HG03354 (cell line): Measurements from ENCODE around the gene MALRD1.

ENCODE experiments used
- ATAC-seq: cut with Tn5 transposase; IDR thresholded peaks from one replicate; pipeline ENCODE4 v1.9.1; 2021; ENCODE audit warnings: mild to moderate bottlenecking; ENCODE audit not compliant: unreplicated experiment, poor library complexity, severe bottlenecking

Gene MALRD1

GRCh38 chr10:19616966-19617365, 568.4 kb downstream of the MALRD1 start:
- no peak for ATAC-seq

DNA sequence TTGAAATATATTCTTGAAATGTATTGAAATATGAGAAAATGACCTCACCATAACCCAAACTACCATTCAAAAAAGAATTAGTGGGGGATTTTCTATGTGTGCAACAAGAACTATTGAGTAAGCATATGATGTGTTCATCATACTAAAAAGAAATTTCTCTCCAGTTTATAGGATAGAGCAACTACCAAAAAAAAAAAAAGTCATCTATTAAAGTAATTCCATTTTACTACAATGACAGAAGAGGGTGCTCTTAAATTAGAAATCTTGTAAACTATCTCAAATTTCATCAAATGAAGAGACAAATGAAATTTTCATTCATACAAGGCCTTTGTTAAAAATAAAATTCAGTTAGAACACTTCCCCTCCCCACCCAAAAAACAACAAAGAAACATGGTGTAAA, 572.2 kb downstream of the MALRD1 start:
- no peak for ATAC-seq

DNA sequence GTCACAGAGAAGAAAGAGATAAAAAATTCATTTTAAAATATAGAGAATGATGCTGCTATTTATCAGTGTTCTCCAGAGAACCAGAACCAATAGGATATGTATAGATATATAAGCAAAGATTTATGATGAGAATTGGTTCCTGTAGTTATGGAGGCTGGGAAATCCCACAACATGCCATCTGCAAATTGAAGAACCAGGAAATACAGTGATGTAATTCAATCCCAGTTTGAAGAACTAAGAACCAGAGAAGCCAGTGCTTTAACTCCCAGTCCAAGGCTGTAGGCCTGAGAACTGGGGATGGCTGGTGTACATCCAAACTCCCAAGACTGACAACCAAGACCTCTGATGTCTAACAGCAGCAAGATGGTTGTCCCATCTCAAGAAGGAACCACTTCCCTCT, 574.7 kb downstream of the MALRD1 start:
- ATAC-seq: no peak

GRCh38 chr10:19626156-19626555, 577.6 kb downstream of the MALRD1 start:
- ATAC-seq: no peak

DNA sequence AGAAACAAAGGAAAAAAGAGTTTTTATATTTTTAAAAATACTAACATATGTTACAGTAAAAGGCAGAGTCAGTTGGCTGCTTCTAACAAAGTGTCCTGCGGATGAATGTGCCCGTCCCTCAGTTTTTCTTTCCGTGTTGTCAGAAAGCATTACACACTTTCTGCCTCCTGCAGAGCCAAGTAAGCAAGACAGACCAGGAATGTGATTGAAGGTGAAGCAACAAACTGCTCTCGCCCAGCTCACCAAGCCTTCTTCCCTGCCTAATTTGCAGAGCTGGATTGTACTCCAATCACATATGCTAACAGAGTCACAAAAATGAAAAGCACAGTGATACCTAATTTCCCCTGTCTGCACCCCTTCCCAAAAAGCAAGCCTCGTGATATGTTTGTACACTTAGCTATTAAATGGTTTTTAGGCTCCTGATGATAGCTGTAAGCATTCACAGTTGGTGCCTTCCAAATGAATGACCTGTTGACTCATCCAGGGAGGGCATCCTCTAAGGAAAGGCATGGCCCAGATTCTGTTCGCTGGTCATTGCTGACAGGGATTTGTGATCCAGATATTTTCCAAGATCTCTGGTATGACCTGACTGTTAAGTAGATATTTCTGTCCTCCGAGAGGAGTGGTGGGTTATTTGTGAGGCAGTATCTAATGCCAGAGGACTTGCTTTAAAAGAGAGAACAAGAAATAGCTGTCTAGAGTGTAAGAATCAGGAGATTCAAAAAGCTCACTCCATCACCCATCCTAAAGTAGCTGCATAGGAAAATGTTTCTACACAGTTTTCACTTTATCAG, 580.4 kb downstream of the MALRD1 start:
- no peak for ATAC-seq

DNA sequence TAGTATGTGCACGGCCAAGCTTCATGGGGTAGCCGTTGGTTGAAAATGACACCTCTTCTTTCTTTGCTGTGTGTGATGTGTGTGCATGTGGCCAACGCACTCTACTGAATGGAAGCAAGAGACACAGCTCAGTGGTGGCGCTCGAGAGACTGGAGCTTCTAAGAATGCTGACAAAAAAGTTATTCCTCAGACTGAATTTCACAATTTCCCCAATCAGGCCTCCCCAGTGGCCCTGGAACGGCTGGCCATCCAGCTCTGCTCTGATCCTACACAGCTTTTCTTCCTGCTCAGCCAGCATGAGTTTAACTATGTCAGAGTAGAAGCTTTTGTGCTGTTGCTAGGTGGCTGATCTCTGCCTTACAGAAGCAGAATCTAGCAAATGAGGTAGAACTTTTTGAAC, 581.0 kb downstream of the MALRD1 start:
- ATAC-seq: no peak

DNA sequence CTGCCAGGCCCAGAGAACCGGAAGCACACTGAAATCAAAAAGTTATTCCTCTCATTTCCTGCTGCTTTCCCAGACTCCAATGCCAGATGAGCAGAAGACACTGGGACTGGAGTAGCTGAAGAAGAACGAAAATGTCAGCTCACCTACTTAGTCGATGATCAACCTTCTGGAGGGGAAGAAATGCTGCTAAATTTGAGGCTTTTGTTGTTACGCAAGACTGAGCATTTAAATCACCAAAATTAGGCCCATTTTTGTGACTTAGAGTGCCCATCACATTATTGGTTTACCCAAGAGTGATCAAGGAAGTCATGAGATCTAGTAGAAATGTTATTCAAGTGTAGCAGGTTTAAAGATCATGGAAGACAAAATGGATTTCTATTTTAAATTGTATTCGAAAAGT, 585.6 kb downstream of the MALRD1 start:
- ATAC-seq: no peak

- no peak for ATAC-seq
Measured at GRCh38 chr10:19638182-19638895, 589.7 kb downstream of the MALRD1 start.

DNA sequence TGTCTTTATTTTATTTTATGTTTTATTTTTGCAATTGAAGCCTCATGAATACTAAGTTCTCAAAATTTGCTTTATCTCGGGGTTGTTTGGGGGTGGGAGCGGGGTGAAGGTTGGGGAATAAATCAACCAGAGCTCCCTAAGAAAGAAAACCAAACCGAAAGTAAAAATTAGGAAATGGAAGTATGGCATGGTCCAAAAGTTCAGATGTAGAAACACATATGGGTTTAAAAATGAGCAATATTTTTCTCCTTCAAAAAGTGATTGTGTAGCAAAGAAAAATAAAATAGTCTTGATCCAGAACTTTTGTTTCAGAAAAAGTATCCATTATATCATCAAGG, 590.3 kb downstream of the MALRD1 start:
- ATAC-seq: no peak

DNA sequence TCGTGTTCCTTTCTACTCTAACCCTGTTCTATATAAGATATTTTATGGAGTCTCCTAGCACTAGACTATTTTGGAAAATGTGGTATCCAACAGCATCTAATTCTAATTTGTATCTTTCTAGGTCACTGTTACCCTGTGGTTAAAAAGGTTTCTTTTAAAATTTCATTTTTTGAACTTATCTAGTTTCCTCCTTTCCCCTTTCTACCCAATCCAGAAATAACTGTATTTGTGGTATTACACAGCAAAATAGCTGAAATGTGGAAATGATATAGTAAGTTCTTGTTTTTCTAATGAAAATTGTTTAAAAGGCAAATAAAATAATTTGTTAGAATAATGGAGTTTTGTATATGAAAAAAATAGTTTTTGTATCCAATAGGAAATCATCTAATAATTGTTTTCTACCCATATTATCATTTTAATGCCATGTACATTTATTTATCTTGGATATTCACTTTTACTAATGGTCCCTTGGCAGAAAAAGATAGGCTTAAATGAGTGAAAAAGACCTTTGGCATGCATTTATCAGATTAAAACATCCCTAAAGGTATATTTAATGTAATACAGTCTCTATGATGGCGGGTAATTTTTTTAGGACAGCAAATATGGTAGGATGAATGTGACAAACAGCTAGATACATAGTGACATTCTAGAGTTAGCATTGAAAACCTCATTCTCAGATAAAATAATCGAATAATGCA, 592.1 kb downstream of the MALRD1 start:
- no peak for ATAC-seq

DNA sequence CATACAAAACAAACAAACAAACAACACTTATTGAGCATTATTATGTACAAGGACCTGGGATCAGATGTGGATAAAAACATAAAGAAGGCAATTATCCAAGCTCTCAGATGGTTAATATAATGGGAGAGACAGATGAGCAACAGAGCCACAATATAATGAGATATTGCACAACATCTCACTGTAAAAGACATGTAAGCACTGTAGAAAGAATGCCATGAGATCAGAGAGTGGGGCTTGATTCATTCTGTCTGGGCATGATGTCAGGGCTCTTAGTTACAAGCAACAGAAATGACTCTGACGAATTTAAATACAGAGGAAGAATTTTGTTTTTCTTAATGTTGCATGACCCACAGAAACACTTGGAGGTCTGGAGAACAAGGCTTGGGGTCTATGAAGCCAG, 602.9 kb downstream of the MALRD1 start:
- no peak for ATAC-seq

GRCh38 chr10:19652750-19653149, 604.1 kb downstream of the MALRD1 start:
- ATAC-seq: no peak

- no peak for ATAC-seq
Measured at GRCh38 chr10:19653931-19654330, 605.3 kb downstream of the MALRD1 start.

- ATAC-seq: no peak
Measured at GRCh38 chr10:19654576-19654975, 606.0 kb downstream of the MALRD1 start.

GRCh38 chr10:19656420-19657042, 607.9 kb downstream of the MALRD1 start:
- no peak for ATAC-seq

DNA sequence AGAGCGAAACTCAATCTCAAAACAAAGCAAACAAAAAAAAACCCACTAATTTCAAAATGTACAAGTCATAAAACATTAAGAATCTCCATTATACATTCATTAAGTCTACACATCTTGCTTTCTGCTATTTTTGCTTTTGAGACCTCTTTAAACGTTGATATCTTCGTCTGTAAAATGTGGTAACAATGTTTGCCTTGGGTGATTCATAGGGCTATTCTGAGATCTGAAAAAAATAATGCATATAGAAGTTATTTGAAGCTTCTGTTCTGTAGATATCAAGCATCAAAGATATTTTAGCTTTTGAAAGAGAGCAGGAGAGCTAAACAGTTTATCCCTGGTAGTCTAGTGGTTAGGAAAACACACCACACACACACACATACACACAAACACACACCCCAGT, 609.5 kb downstream of the MALRD1 start:
- ATAC-seq: no peak

DNA sequence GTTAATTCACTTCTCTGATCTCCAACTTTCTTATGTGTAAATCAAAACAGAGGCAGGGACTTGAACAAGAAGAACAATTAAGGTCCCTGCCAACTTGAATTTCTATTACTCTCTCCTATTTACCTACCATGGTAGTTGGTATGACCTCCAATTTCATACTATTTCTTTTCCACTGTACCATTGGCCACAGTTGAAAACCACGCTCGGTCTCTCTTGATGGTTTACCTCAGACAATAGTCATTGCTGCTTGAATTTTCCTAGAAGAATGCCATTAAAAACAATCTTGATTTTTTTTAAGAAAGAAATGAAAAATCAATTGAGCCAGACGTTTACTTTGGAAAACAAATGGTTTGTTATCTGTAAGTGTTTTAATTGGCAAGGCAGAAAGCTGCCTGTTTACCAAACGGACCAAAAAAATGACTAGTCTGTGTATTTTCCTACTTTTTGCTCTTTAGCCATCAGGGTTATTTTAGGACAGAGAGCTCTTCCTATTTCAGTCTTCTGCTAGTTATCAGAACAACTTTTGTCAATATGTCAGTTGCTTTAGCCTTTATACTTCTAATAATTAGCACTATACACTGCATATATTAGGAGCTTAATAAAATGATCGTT, 610.1 kb downstream of the MALRD1 start:
- ATAC-seq: no peak

DNA sequence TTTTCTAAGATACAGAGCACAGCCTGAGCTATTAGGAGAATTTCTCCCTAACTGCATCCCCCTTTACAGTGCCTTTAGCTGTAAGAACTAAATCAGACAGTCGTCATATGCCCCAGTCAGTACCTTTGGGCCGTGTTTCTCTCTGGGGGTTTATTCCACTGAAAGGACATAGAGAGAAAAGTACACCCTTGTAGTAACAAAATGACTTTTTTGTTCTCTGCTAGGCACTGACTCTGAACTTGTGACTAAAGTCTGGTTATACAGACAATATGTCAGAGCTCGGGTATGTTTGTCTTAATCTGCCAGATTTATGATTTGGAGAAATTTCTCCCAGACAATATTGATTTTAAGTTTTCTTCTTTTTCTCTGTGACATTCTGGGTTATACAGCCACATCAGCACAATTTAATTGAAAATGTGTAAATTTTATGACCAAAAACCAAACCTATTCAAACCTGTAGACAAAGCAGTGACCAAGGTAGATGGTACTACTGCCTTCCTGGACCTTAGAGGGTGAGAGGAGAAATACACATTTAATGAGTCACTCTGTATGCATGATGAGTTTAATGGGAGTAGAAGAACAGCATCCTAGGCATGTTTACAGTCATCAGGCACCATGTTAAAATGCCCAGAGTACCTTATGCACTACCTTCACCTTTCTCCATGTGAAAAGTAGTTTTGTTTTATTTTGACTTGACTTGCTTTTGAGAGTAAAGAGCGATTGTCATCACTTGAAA, 611.5 kb downstream of the MALRD1 start:
- no peak for ATAC-seq

GRCh38 chr10:19663344-19663743, 614.7 kb downstream of the MALRD1 start:
- ATAC-seq: no peak
